ENCODE results near the gene MKNK2.

Gene MKNK2

DNA sequence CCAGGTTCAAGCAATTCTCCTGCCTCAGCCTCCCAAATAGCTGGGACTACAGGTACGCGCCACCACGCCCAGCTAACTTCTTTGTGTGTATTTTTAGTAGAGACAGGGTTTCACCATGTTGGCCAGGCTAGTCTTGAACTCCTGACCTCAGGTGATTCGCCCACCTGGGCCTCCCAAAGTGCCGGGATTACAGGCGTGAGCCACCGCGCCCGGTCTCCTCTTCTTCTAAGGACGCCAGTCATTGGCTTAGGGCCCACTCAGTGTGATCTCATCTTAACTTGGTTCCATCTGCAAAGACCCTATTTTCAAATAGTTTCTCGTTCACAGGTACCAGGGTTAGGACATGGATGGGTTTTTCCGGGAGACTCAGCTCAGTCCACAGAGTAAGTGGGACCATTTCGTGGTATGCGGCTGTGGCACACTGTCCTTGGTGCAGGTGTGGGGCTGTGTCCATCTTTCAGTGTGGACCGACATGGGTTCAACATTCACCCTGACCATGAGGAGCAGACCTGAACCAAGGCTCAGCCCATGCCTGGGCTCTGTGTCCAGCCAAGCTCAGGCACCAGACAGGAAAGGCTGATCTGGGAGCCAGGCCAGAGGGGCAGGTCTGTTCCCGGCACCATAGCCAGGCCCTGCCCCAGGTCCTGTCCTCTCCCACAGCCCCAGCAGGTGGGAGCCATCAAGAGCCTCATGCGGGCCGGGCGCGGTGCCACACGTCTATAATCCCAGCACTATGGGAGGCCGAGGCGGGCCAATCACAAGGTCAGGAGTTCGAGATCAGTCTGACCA lies 2.8 kb upstream of the MKNK2 start:
- H3K36me3 ChIP-seq (ENCODE audit: control insufficient read depth in 1 of 2, insufficient read depth in 2 of 2, low read length in 2 of 2), result peaks cover 0 to 5% of the 10 kb centered on the region in 2 donors
- H3K4me3 ChIP-seq (ENCODE audit: low read depth in 1 of 2, low read length in 2 of 2), result no peak overlapping the region
- H3K9me3 ChIP-seq (ENCODE audit: control insufficient read depth in 1 of 2, low read length in 2 of 2), result no peaks in the 10 kb centered on the region
- H3K4me1 ChIP-seq (ENCODE audit: control insufficient read depth in 1 of 2, insufficient read depth in 2 of 2, low read length in 2 of 2), result peaks cover 3 to 38% of the 10 kb centered on the region in 2 donors
- peak overlapping the region; percentile 8 for H3K27ac ChIP-seq (ENCODE audit: low read length)
- no peaks in the 10 kb centered on the region for H3K27me3 ChIP-seq (ENCODE audit: low read depth, low read length)

- Histone ChIP-seq H3K4me3 (ENCODE audit: low read depth in 1 of 2, low read length in 2 of 2) (peak overlapping the region; percentile 52 to 53), H3K27me3 (ENCODE audit: low read depth, low read length) (no peaks in the 10 kb centered on the region), H3K36me3 (ENCODE audit: control insufficient read depth in 1 of 2, insufficient read depth in 2 of 2, low read length in 2 of 2) (peaks cover 0 to 5% of the 10 kb centered on the region in 2 donors), H3K4me1 (ENCODE audit: control insufficient read depth in 1 of 2, insufficient read depth in 2 of 2, low read length in 2 of 2) (peaks cover 17 to 47% of the 10 kb centered on the region in 2 donors), H3K9me3 (ENCODE audit: control insufficient read depth in 1 of 2, low read length in 2 of 2) (no peaks in the 10 kb centered on the region), H3K27ac (ENCODE audit: low read length) (peak overlapping the region; percentile 75)
Measured at GRCh38 chr19:2051773-2052704, 995 bp upstream of the MKNK2 start.

GRCh38 chr19:2050349-2050990 lies 574 bp downstream of the MKNK2 start:
- H3K36me3 ChIP-seq (ENCODE audit: control insufficient read depth in 1 of 2, insufficient read depth in 2 of 2, low read length in 2 of 2), result peaks cover 0 to 17% of the 10 kb centered on the region in 2 donors
- peak overlapping the region; percentile 80 to 99 for H3K4me3 ChIP-seq (ENCODE audit: low read depth in 1 of 2, low read length in 2 of 2)
- peaks cover 18 to 56% of the 10 kb centered on the region in 2 donors for H3K4me1 ChIP-seq (ENCODE audit: control insufficient read depth in 1 of 2, insufficient read depth in 2 of 2, low read length in 2 of 2)
- no peaks in the 10 kb centered on the region for H3K27me3 ChIP-seq (ENCODE audit: low read depth, low read length)
- H3K9me3 ChIP-seq (ENCODE audit: control insufficient read depth in 1 of 2, low read length in 2 of 2), result no peaks in the 10 kb centered on the region
- H3K27ac ChIP-seq (ENCODE audit: low read length), result peak overlapping the region; percentile 80

- Histone ChIP-seq H3K9me3 (ENCODE audit: control insufficient read depth in 1 of 2, low read length in 2 of 2) (no peaks in the 10 kb centered on the region), H3K4me1 (ENCODE audit: control insufficient read depth in 1 of 2, insufficient read depth in 2 of 2, low read length in 2 of 2) (peaks cover 21 to 61% of the 10 kb centered on the region in 2 donors), H3K27ac (ENCODE audit: low read length) (peak overlapping the region; percentile 80), H3K27me3 (ENCODE audit: low read depth, low read length) (no peaks in the 10 kb centered on the region), H3K36me3 (ENCODE audit: control insufficient read depth in 1 of 2, insufficient read depth in 2 of 2, low read length in 2 of 2) (peaks cover 3 to 23% of the 10 kb centered on the region in 2 donors), H3K4me3 (ENCODE audit: low read depth in 1 of 2, low read length in 2 of 2) (peak overlapping the region; percentile 80 to 99)
Measured at GRCh38 chr19:2049741-2050348, 1.2 kb downstream of the MKNK2 start.

- Histone ChIP-seq H3K4me1 (ENCODE audit: control insufficient read depth in 1 of 2, insufficient read depth in 2 of 2, low read length in 2 of 2) (peaks cover 21 to 68% of the 10 kb centered on the region in 2 donors), H3K36me3 (ENCODE audit: control insufficient read depth in 1 of 2, insufficient read depth in 2 of 2, low read length in 2 of 2) (peaks cover 3 to 27% of the 10 kb centered on the region in 2 donors)
Measured at GRCh38 chr19:2048959-2049740, 1.9 kb downstream of the MKNK2 start.

DNA sequence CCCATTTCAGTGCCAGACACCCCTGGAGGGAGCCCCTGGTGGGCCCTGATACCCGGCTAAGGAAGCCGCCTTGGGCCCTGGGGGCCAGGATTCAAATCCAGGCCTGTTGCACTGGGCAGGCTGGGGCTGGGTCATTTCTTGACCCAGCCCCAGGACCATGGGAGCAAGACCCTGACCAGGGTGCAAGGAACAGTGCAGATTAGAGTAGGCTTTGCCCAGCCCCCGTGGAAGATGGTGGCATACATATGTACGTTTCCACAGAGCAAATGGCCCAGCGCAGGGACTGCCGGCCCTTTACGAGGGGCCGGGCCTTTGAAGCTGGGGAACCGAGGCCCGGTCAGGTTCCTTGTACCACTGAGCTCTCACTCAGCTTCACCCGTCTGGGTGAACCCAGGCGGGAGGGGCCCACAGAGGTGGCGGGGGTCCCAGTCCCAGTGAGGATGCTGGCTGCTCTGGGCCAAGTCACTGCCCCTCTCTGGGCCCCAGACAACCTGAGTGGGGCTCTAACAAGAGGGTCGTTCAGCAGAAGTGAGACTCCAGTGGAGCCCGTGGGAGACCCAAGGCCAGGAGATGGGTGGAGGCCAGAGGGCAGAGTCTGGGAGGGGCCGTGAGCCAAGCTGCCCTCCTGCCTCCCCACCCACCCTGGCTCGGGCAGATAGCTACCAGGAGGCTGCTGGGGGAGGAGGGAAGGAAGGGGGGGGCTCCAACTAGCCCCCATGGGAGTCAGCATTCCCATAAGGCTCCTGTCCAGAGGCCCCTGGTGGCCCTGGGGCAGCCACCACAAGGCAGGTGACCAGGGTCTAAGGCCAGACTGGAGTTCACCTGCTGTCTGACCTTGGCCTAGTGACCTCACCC lies 2.7 kb downstream of the MKNK2 start:
- peak overlapping the region; percentile 80 to 99 for H3K4me3 ChIP-seq (ENCODE audit: low read depth in 1 of 2, low read length in 2 of 2)
- peaks cover 21 to 75% of the 10 kb centered on the region in 2 donors for H3K4me1 ChIP-seq (ENCODE audit: control insufficient read depth in 1 of 2, insufficient read depth in 2 of 2, low read length in 2 of 2)
- peaks cover 3 to 29% of the 10 kb centered on the region in 2 donors for H3K36me3 ChIP-seq (ENCODE audit: control insufficient read depth in 1 of 2, insufficient read depth in 2 of 2, low read length in 2 of 2)
- H3K27ac ChIP-seq (ENCODE audit: low read length), result no peak overlapping the region
- H3K9me3 ChIP-seq (ENCODE audit: control insufficient read depth in 1 of 2, low read length in 2 of 2), result no peaks in the 10 kb centered on the region
- H3K27me3 ChIP-seq (ENCODE audit: low read depth, low read length), result no peaks in the 10 kb centered on the region

More at GRCh38 chr19:2048959-2049740, 1.9 kb downstream of the MKNK2 start:
- H3K27me3 ChIP-seq (ENCODE audit: low read depth, low read length), result no peaks in the 10 kb centered on the region
- H3K9me3 ChIP-seq (ENCODE audit: control insufficient read depth in 1 of 2, low read length in 2 of 2), result no peaks in the 10 kb centered on the region
- H3K4me3 ChIP-seq (ENCODE audit: low read depth in 1 of 2, low read length in 2 of 2), result peak overlapping the region; percentile 80 to 99
- H3K27ac ChIP-seq (ENCODE audit: low read length), result peak overlapping the region; percentile 80

GRCh38 chr19:2047449-2048103 lies 3.5 kb downstream of the MKNK2 start:
- Histone ChIP-seq H3K36me3 (ENCODE audit: control insufficient read depth in 1 of 2, insufficient read depth in 2 of 2, low read length in 2 of 2) (peaks cover 3 to 37% of the 10 kb centered on the region in 2 donors), H3K4me3 (ENCODE audit: low read depth in 1 of 2, low read length in 2 of 2) (peak overlapping the region in 1 of 2 donors; percentile 99), H3K4me1 (ENCODE audit: control insufficient read depth in 1 of 2, insufficient read depth in 2 of 2, low read length in 2 of 2) (peaks cover 21 to 82% of the 10 kb centered on the region in 2 donors), H3K9me3 (ENCODE audit: control insufficient read depth in 1 of 2, low read length in 2 of 2) (no peaks in the 10 kb centered on the region), H3K27me3 (ENCODE audit: low read depth, low read length) (no peaks in the 10 kb centered on the region), H3K27ac (ENCODE audit: low read length) (no peak overlapping the region)

DNA sequence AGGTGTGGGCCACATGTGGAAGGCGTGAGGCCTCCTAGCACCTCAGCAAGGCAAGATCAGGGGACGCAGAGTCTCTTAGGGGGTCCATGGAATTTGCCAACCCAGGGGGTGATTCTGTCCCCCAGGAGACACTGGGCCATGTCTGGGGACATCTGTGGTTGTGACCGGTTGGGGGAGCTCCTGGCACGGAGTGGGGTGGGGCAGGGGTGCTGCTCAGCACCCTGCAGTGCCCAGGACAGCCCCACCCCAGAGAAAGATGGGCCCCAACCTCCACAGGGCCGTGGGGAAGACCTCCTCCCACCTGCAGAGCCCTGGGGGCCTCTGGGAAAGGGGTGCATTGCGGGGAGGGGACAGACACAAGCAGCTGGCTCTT lies 4.0 kb downstream of the MKNK2 start:
- no peak overlapping the region for H3K4me3 ChIP-seq (ENCODE audit: low read depth in 1 of 2, low read length in 2 of 2)

DNA sequence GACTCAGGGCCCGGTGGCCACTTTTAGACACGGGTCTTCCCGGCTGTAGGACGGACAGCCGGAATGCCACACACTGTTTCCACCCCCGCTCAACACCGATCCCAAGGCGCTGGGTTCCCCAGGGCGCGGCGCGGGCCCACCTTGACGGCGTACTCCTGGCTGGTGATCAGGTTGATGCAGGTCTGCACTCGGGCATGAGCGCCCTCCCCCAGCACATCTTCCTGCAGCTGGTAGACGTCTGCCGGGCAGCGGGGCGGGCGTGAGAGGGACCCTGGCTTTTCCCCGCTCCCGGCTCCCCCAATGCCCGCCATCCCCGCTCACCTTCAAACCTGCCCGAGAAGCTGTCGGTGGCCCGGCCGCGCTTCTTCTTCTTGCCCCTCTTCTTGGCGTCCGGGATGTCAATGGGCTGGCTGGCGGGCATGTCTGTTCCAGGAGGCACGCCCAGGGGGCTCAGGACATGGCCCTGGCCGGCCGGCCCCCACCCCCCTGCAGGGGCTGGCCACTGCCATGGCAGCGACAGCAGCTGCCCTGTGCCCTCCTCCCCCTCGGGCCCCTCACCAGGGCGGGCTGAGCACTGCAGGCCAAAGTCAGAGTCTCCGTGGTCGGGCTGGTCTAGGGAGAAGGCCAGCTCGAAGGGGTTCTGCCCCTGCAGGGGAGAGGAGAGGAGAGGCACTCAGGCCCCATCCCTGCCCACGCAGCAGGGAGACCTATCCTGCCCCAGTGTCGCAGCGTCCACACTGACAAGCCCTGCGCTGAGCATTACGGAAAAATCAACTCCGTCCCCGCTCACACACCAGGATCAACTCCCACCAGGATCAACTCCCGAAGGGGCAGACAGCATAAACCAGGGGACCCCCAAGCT lies 4.8 kb downstream of the MKNK2 start:
- Histone ChIP-seq H3K4me1 (ENCODE audit: control insufficient read depth in 1 of 2, insufficient read depth in 2 of 2, low read length in 2 of 2) (peaks cover 19 to 82% of the 10 kb centered on the region in 2 donors), H3K9me3 (ENCODE audit: control insufficient read depth in 1 of 2, low read length in 2 of 2) (no peaks in the 10 kb centered on the region), H3K36me3 (ENCODE audit: control insufficient read depth in 1 of 2, insufficient read depth in 2 of 2, low read length in 2 of 2) (peaks cover 3 to 41% of the 10 kb centered on the region in 2 donors), H3K27me3 (ENCODE audit: low read depth, low read length) (no peaks in the 10 kb centered on the region), H3K4me3 (ENCODE audit: low read depth in 1 of 2, low read length in 2 of 2) (no peak overlapping the region), H3K27ac (ENCODE audit: low read length) (no peak overlapping the region)

More for the DNA sequence above, 4.0 kb downstream of the MKNK2 start:
- no peaks in the 10 kb centered on the region for H3K9me3 ChIP-seq (ENCODE audit: control insufficient read depth in 1 of 2, low read length in 2 of 2)
- H3K36me3 ChIP-seq (ENCODE audit: control insufficient read depth in 1 of 2, insufficient read depth in 2 of 2, low read length in 2 of 2), result peaks cover 3 to 38% of the 10 kb centered on the region in 2 donors
- H3K27ac ChIP-seq (ENCODE audit: low read length), result no peak overlapping the region
- peaks cover 21 to 83% of the 10 kb centered on the region in 2 donors for H3K4me1 ChIP-seq (ENCODE audit: control insufficient read depth in 1 of 2, insufficient read depth in 2 of 2, low read length in 2 of 2)
- H3K27me3 ChIP-seq (ENCODE audit: low read depth, low read length), result no peaks in the 10 kb centered on the region

All from muscle layer of duodenum (tissue), 2 donors.